Stimulated activated CD8-positive, alpha-beta memory T cell treated with anti-CD3 and anti-CD28 coated beads, Interleukin-12 subunit alpha, Interleukin-12 subunit beta, amount 100 ng/mL, for 24 hours (primary cell): ENCODE results near the gene FRMD4A.

Experiments used
- DNase-seq: peaks from one replicate; pipeline ENCODE4 v3.0.0-alpha.2; 2020; ENCODE audit errors: extremely low read depth

FRMD4A gene

GRCh38 chr10:14330388-14331061 is at the start of gene FRMD4A:
Gene FRMD4A (minus strand): TSS chr10:14330924.
- DNase-seq: no peak

- no peak for DNase-seq
These were observed 49.0 kb upstream of the FRMD4A start for GRCh38 chr10:14379556-14380280.

- no peak for DNase-seq
These were observed 47.8 kb upstream of the FRMD4A start for GRCh38 chr10:14378387-14378960.

- no peak for DNase-seq
These were observed 47.0 kb upstream of the FRMD4A start for GRCh38 chr10:14377591-14378175.

- DNase-seq: no peak
These were observed 44.2 kb upstream of the FRMD4A start for GRCh38 chr10:14374745-14375445.

- no peak for DNase-seq
These were observed 41.9 kb upstream of the FRMD4A start for GRCh38 chr10:14372606-14373005.

GRCh38 chr10:14371581-14371980 is 40.9 kb upstream of the FRMD4A start:
- no peak for DNase-seq

- DNase-seq: no peak
These were observed 40.2 kb upstream of the FRMD4A start for GRCh38 chr10:14370894-14371293.

- no peak for DNase-seq
These were observed 39.2 kb upstream of the FRMD4A start for GRCh38 chr10:14369906-14370305.

- DNase-seq: no peak
These were observed 36.0 kb upstream of the FRMD4A start for GRCh38 chr10:14366760-14367159.

GRCh38 chr10:14365266-14365665 is 34.5 kb upstream of the FRMD4A start:
- DNase-seq: no peak

- no peak for DNase-seq
These were observed 31.4 kb upstream of the FRMD4A start for GRCh38 chr10:14362104-14362503.

GRCh38 chr10:14360961-14361360 is 30.2 kb upstream of the FRMD4A start:
- no peak for DNase-seq

GRCh38 chr10:14360515-14360914 is 29.8 kb upstream of the FRMD4A start:
- no peak for DNase-seq

- no peak for DNase-seq
These were observed 28.3 kb upstream of the FRMD4A start for GRCh38 chr10:14358886-14359573.

- no peak for DNase-seq
These were observed 26.2 kb upstream of the FRMD4A start for GRCh38 chr10:14356921-14357320.

GRCh38 chr10:14355750-14356149 is 25.0 kb upstream of the FRMD4A start:
- DNase-seq: no peak

GRCh38 chr10:14353291-14353913 is 22.7 kb upstream of the FRMD4A start:
- DNase-seq: no peak

GRCh38 chr10:14350006-14350405 is 19.3 kb upstream of the FRMD4A start:
- no peak for DNase-seq

GRCh38 chr10:14349081-14349480 is 18.4 kb upstream of the FRMD4A start:
- DNase-seq: no peak

GRCh38 chr10:14345262-14345661 is 14.5 kb upstream of the FRMD4A start:
- DNase-seq: no peak
